AG04449 (cell line): ENCODE measurements around the gene CAP2.
A peak's percentile ranks its signal among the peaks of the same experiment; 100 is the strongest.

Experiments used
- CTCF ChIA-PET: fragments of 350-600 bp; formaldehyde crosslinking; extraction: SDS; loops from one replicate; lab custom pipeline; 2021; ENCODE audit warnings: antibody characterized with exemption; lab: Yijun Ruan, JAX
- POLR2A ChIA-PET: fragments of 400-600, 350-600 bp; formaldehyde crosslinking; extraction: SDS; loops from one replicate; lab custom pipeline; 2020; ENCODE audit warnings: antibody characterized with exemption, inconsistent platforms; lab: Yijun Ruan, JAX
- DNase-seq: peaks from one replicate; pipeline ENCODE4 v3.0.0-alpha.2; 2010; ENCODE audit warnings: low read depth, low spot score
- H3K4me3 ChIP-seq: 2 replicates; pipeline ENCODE4 v1.5.1; 2011; ENCODE audit warnings: low read depth, mild to moderate bottlenecking, control low read depth, low read length
- TF ChIP-seq, protein P1 (sequence below): IDR thresholded peaks from one replicate; pipeline ENCODE4 v1.5.1; 2011; ENCODE audit warnings: mild to moderate bottlenecking, moderate library complexity, low read length, control low read depth, inconsistent platforms; ENCODE audit not compliant: insufficient read depth; ENCODE audit errors: missing control alignments

Gene CAP2

GRCh38 chr6:17417817-17418216 is 24.4 kb downstream of the CAP2 start:
- H3K4me3 ChIP-seq, result peak overlapping the region; percentile 50
- ChIA-PET CTCF (interaction anchor here (0.6 to 1.1 kb wide), 3 partner anchors 12 to 172 kb away, joined by 3 to 4 read pairs (median 3); no protein-coding TSS in a partner anchor), POLR2A (interaction anchor here (0.6 to 2.7 kb wide), 8 partner anchors 14 to 137 kb away, joined by 3 to 15 read pairs (median 4); partner anchors contain the start of genes CAP2 and RBM24)
- peak; percentile 96 for DNase-seq
- TF ChIP-seq, protein P1, sequence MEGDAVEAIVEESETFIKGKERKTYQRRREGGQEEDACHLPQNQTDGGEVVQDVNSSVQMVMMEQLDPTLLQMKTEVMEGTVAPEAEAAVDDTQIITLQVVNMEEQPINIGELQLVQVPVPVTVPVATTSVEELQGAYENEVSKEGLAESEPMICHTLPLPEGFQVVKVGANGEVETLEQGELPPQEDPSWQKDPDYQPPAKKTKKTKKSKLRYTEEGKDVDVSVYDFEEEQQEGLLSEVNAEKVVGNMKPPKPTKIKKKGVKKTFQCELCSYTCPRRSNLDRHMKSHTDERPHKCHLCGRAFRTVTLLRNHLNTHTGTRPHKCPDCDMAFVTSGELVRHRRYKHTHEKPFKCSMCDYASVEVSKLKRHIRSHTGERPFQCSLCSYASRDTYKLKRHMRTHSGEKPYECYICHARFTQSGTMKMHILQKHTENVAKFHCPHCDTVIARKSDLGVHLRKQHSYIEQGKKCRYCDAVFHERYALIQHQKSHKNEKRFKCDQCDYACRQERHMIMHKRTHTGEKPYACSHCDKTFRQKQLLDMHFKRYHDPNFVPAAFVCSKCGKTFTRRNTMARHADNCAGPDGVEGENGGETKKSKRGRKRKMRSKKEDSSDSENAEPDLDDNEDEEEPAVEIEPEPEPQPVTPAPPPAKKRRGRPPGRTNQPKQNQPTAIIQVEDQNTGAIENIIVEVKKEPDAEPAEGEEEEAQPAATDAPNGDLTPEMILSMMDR, result no peak

DNA sequence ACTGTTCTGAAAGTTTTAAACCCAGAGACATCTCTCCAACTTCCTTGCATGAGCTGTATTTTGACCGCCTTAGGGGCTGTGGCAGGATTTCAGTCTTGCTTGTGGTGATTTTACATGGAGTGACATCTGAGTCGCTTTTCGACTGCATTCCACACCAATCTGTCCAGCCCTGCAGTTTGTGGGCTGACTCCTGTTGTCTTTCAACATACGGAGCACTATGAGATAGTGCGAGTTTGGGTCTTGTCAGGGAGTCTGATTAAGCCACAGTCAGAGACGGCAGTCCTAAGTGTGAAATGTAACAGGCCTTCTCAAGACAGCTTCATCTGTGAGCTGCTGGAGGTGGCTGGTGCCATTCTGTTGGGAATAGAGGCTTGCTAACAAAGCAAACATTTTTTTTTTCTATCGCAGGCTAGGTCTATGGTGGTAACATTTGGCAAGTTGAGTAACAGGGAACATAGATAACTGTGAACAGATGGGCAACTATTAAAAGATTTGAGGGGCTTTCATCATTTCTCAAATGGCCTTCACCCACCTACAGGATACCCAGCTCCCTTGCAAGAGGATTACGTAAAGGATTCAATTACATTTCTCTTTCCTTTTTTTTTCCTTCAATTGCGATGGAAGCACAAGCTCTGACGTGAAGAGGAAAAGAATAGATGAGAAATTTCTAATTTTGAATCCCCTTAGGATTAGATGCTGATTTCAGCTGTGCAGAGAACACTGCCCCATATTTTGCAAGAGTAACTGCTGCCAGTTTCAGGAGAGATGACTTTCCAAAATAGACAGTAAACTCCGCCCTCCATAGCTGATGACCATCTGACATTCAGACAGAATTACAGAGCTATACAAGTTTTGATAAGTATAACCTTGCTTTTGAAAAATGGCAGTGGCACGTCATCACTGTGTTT is 25.1 kb downstream of the CAP2 start:
- ChIA-PET CTCF (interaction anchor here (0.6 to 2.2 kb wide), 6 partner anchors 11 to 251 kb away, joined by 3 to 8 read pairs (median 4); no protein-coding TSS in a partner anchor), POLR2A (interaction anchor here (0.6 to 2.7 kb wide), 11 partner anchors 13 to 245 kb away, joined by 3 to 15 read pairs (median 4); partner anchors contain the start of genes CAP2 and RBM24)
- H3K4me3 ChIP-seq, result peak overlapping the region; percentile 50

DNA sequence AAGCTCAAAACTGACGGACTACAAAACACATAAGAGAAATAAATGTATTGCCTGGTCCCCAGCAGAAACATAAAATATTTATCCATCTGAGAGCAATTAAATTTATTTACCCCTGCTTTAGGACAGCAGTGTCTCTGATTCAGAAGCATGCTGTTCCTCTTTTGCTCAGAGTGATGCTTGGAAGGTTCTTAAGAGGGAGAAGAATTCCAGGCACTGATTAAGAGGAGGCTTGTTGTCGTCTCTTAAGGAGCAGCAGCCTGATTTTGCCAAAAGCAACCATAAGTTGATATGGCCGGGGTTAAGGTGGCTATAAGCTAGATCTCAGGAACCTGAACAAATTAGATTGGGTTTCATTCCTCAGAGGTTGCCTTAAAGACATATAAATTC is 25.8 kb downstream of the CAP2 start:
- no peak overlapping the region; the same call in none of the 2 replicates for H3K4me3 ChIP-seq
- POLR2A ChIA-PET, result interaction anchor here (0.6 to 2.7 kb wide), 6 partner anchors 12 to 139 kb away, joined by 3 to 15 read pairs (median 4); partner anchors contain the start of gene RBM24
- no peak for DNase-seq
- CTCF ChIA-PET, result interaction anchor here (1.0 to 2.2 kb wide), 4 partner anchors 86 to 252 kb away, joined by 3 to 8 read pairs (median 4); no protein-coding TSS in a partner anchor
- TF ChIP-seq, protein P1, result no peak

More for the DNA sequence above, 25.1 kb downstream of the CAP2 start:
- TF ChIP-seq, protein P1, result no peak
- DNase-seq, result no peak

GRCh38 chr6:17420368-17420767 is 27.0 kb downstream of the CAP2 start:
- POLR2A ChIA-PET, result no interaction called here
- TF ChIP-seq, protein P1, result no peak
- DNase-seq, result no peak
- CTCF ChIA-PET, result interaction anchor here (0.9 to 2.2 kb wide), 2 partner anchors 84 to 164 kb away, joined by 3 to 8 read pairs; no protein-coding TSS in a partner anchor
- no peak overlapping the region for H3K4me3 ChIP-seq

- TF ChIP-seq, protein P1, result no peak
- no peak for DNase-seq
- H3K4me3 ChIP-seq, result no peak overlapping the region
- CTCF ChIA-PET, result no interaction called here
- POLR2A ChIA-PET, result no interaction called here
Measured at GRCh38 chr6:17421406-17421805, 28.0 kb downstream of the CAP2 start.

- POLR2A ChIA-PET, result no interaction called here
- CTCF ChIA-PET, result no interaction called here
Measured at GRCh38 chr6:17423026-17423425, 29.6 kb downstream of the CAP2 start.

More at GRCh38 chr6:17423026-17423425, 29.6 kb downstream of the CAP2 start:
- TF ChIP-seq, protein P1, result no peak
- no peak for DNase-seq
- no peak overlapping the region for H3K4me3 ChIP-seq
